HG03469 (cell line): Measurements from ENCODE around the gene RINL.

Experiments
- ATAC-seq: cut with Tn5 transposase; IDR thresholded peaks from one replicate; pipeline ENCODE4 v1.9.1; 2021; ENCODE audit warnings: mild to moderate bottlenecking, moderate library complexity, moderate number of reproducible peaks; ENCODE audit not compliant: unreplicated experiment

RINL gene

GRCh38 chr19:38877781-38878574 lies at the start of gene RINL:
Gene RINL (minus strand): TSS chr19:38878275. CDS start chr19:38876742, 1,533 bp downstream.
- ATAC-seq = no peak

GRCh38 chr19:38924388-38924787 lies 46.3 kb upstream of the RINL start:
- no peak for ATAC-seq

- ATAC-seq = no peak
Measured at GRCh38 chr19:38922482-38922881, 44.4 kb upstream of the RINL start.

GRCh38 chr19:38921420-38922274 lies 43.6 kb upstream of the RINL start:
- no peak for ATAC-seq

GRCh38 chr19:38920602-38921419 lies 42.7 kb upstream of the RINL start:
- no peak for ATAC-seq

GRCh38 chr19:38919837-38920601 lies 41.9 kb upstream of the RINL start:
- no peak for ATAC-seq

GRCh38 chr19:38918526-38918925 lies 40.5 kb upstream of the RINL start:
- ATAC-seq = no peak

GRCh38 chr19:38917921-38918491 lies 39.9 kb upstream of the RINL start:
- no peak for ATAC-seq

- ATAC-seq = no peak
Measured at GRCh38 chr19:38917516-38917915, 39.4 kb upstream of the RINL start.

- ATAC-seq = no peak
Measured at GRCh38 chr19:38915329-38916321, 37.5 kb upstream of the RINL start.

- no peak for ATAC-seq
Measured at GRCh38 chr19:38913958-38914357, 35.9 kb upstream of the RINL start.

GRCh38 chr19:38912600-38913514 lies 34.8 kb upstream of the RINL start:
- no peak for ATAC-seq

- ATAC-seq = no peak
Measured at GRCh38 chr19:38911388-38912001, 33.4 kb upstream of the RINL start.

- ATAC-seq = no peak
Measured at GRCh38 chr19:38910488-38910887, 32.4 kb upstream of the RINL start.

GRCh38 chr19:38908911-38909310 lies 30.8 kb upstream of the RINL start:
- no peak for ATAC-seq

- no peak for ATAC-seq
Measured at GRCh38 chr19:38907670-38908069, 29.6 kb upstream of the RINL start.

GRCh38 chr19:38907227-38907626 lies 29.2 kb upstream of the RINL start:
- ATAC-seq = no peak
